HL-60 (cell line): ENCODE measurements around the gene C16orf54.
"Not testable (repeated sequence)": the region's sequence is repeated elsewhere in the genome, so short reads cannot be mapped to it uniquely, and the experiment has no call there.

Source experiments
- DNase-seq, 2 experiments: peaks; one replicate each; pipeline ENCODE4 v3.0.0-alpha.2; 2010 to 2020; ENCODE audit warnings: low read depth in 1 of 2, low spot score in 1 of 2
- H3K27ac ChIP-seq: fragments of 250-450 bp; sonication (Bioruptor Pico); replicated peaks from 2 replicates; pipeline ENCODE4 v1.5.1; 2020; ENCODE audit warnings: mild to moderate bottlenecking, moderate library complexity
- H3K27me3 ChIP-seq: fragments of 250-450 bp; sonication (Bioruptor Pico); 2 replicates; pipeline ENCODE4 v1.5.1; 2021; ENCODE audit warnings: mild to moderate bottlenecking, moderate library complexity; ENCODE audit not compliant: insufficient read depth, poor library complexity, severe bottlenecking
- H3K4me3 ChIP-seq: replicated peaks from 2 replicates; pipeline ENCODE4 v1.5.1; 2011; ENCODE audit warnings: mild to moderate bottlenecking, control low read depth, low read length; ENCODE audit not compliant: insufficient read depth
- GABPA ChIP-seq: IDR thresholded peaks from 2 replicates; pipeline ENCODE4 v1.6.1; 2012; ENCODE audit warnings: low read depth
- POLR2AphosphoS5 ChIP-seq: IDR thresholded peaks from 2 replicates; pipeline ENCODE4 v1.6.1; 2012; ENCODE audit warnings: low read depth
- SPI1 ChIP-seq: IDR thresholded peaks from 2 replicates; pipeline ENCODE4 v1.6.1; 2012; ENCODE audit warnings: low read depth, mild to moderate bottlenecking, borderline replicate concordance
- TF ChIP-seq, protein P1 (sequence below): IDR thresholded peaks from 2 replicates; pipeline ENCODE4 v1.6.1; 2012; ENCODE audit warnings: low read depth; ENCODE audit not compliant: insufficient replicate concordance
- TF ChIP-seq, protein P2 (sequence below): IDR thresholded peaks from one replicate; pipeline ENCODE4 v1.5.1; 2011; ENCODE audit warnings: low read length, control low read depth, inconsistent platforms; ENCODE audit not compliant: insufficient read depth

The C16orf54 gene

GRCh38 chr16:29756654-29757053 is 10.9 kb upstream of the C16orf54 start:
- no peak overlapping the region for H3K4me3 ChIP-seq
- no peak overlapping the region for H3K27ac ChIP-seq
- no peak for DNase-seq
- TF ChIP-seq POLR2AphosphoS5 (no peak), GABPA (no peak), SPI1 (no peak)
- TF ChIP-seq, protein P1, sequence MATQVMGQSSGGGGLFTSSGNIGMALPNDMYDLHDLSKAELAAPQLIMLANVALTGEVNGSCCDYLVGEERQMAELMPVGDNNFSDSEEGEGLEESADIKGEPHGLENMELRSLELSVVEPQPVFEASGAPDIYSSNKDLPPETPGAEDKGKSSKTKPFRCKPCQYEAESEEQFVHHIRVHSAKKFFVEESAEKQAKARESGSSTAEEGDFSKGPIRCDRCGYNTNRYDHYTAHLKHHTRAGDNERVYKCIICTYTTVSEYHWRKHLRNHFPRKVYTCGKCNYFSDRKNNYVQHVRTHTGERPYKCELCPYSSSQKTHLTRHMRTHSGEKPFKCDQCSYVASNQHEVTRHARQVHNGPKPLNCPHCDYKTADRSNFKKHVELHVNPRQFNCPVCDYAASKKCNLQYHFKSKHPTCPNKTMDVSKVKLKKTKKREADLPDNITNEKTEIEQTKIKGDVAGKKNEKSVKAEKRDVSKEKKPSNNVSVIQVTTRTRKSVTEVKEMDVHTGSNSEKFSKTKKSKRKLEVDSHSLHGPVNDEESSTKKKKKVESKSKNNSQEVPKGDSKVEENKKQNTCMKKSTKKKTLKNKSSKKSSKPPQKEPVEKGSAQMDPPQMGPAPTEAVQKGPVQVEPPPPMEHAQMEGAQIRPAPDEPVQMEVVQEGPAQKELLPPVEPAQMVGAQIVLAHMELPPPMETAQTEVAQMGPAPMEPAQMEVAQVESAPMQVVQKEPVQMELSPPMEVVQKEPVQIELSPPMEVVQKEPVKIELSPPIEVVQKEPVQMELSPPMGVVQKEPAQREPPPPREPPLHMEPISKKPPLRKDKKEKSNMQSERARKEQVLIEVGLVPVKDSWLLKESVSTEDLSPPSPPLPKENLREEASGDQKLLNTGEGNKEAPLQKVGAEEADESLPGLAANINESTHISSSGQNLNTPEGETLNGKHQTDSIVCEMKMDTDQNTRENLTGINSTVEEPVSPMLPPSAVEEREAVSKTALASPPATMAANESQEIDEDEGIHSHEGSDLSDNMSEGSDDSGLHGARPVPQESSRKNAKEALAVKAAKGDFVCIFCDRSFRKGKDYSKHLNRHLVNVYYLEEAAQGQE = no peak
- TF ChIP-seq, protein P2, sequence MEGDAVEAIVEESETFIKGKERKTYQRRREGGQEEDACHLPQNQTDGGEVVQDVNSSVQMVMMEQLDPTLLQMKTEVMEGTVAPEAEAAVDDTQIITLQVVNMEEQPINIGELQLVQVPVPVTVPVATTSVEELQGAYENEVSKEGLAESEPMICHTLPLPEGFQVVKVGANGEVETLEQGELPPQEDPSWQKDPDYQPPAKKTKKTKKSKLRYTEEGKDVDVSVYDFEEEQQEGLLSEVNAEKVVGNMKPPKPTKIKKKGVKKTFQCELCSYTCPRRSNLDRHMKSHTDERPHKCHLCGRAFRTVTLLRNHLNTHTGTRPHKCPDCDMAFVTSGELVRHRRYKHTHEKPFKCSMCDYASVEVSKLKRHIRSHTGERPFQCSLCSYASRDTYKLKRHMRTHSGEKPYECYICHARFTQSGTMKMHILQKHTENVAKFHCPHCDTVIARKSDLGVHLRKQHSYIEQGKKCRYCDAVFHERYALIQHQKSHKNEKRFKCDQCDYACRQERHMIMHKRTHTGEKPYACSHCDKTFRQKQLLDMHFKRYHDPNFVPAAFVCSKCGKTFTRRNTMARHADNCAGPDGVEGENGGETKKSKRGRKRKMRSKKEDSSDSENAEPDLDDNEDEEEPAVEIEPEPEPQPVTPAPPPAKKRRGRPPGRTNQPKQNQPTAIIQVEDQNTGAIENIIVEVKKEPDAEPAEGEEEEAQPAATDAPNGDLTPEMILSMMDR = no peak
- no peaks in the 10 kb centered on the region for H3K27me3 ChIP-seq

GRCh38 chr16:29753516-29753915 is 7.7 kb upstream of the C16orf54 start:
- no peak overlapping the region for H3K4me3 ChIP-seq
- TF ChIP-seq SPI1 = no peak
- TF ChIP-seq, protein P2 = no peak
- TF ChIP-seq, protein P1 = no peak
- TF ChIP-seq GABPA = no peak
- TF ChIP-seq POLR2AphosphoS5 = no peak
- no peak for DNase-seq
- no peaks in the 10 kb centered on the region for H3K27me3 ChIP-seq
- H3K27ac ChIP-seq = no peak overlapping the region

DNA sequence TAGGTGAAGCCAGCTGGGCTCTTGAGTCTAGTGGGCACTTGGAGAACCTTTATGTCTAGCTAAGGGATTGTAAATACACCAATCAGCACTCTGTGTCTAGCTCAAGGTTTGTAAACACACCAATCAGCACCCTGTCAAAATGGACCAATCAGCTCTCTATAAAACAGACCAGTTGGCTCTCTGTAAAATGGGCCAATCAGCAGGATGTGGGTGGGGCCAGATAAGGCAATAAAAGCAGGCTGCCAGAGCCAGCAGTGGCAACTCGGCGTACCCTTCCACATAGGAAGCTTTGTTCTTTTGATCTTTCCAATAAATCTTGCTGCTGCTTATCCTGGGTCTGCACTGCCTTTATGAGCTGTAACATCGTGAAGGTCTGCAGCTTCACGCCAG is 3.0 kb upstream of the C16orf54 start:
- DNase-seq, H3K27me3 ChIP-seq, H3K27ac ChIP-seq, H3K4me3 ChIP-seq: not testable (repeated sequence)

DNA sequence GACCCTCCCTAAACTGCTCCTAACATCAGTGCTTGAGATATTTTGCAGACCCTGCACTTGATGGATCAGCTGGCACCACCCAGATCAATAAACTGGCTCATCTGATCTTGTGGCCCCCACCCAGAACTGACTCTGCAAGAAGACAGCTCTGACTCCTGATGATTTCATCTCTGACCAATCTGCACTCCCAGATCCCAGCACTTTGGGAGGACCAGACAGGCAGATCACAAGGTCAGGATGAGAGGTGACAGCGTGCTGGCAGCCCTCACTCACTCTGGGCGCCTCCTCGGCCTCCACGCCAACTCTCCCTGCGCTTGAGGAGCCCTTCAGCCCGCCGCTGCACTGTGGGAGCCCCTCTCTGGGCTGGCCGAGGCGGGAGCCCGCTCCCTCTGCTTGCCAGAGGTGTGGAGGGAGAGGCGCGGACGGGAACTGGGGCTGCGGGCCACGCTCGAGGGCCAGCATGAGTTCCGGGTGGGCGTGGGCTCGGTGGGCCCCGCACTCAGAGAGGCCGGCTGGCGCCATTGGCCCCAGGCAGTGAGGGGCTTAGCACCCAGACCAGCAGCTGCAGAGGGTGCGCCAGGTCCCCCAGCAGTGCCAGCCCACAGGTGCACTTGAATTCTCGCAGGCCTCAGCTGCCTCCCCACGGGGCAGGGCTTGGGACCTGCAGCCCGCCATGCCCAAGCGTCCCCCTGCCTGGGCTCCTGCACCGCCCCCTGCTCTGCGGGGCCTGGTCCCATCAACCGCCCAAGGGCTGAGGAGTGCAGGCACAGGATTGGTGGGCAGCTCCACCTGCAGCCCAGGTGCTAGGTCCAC is 2.4 kb upstream of the C16orf54 start:
- H3K27ac ChIP-seq = peak overlapping the region; percentile 26; the same call in 1 of the 2 replicates
- no peak for DNase-seq
- no peak overlapping the region for H3K4me3 ChIP-seq
- no peak for TF ChIP-seq SPI1
- H3K27me3 ChIP-seq = no peaks in the 10 kb centered on the region

GRCh38 chr16:29746518-29746917 is 728 bp upstream of the C16orf54 start:
- H3K27ac ChIP-seq = peak overlapping the region; percentile 100
- DNase-seq, H3K4me3 ChIP-seq, H3K27me3 ChIP-seq: not testable (repeated sequence)
